GM21723 (cell line): ENCODE measurements around the gene PAPLN.
"Not testable (repeated sequence)": the region's sequence is repeated elsewhere in the genome, so short reads cannot be mapped to it uniquely, and the experiment has no call there.

Source experiments
- ATAC-seq: cut with Tn5 transposase; IDR thresholded peaks from one replicate; pipeline ENCODE4 v1.9.1; 2021; ENCODE audit warnings: mild to moderate bottlenecking, moderate library complexity; ENCODE audit not compliant: unreplicated experiment

PAPLN gene

GRCh38 chr14:73237219-73237785 lies at the start of gene PAPLN:
Gene PAPLN, plus strand, starts transcription at chr14:73237506. Its CDS starts 2,273 bp downstream, at chr14:73239779.
- ATAC-seq: no peak

- ATAC-seq: no peak
Observed at GRCh38 chr14:73188501-73188911, 48.8 kb upstream of the PAPLN start.

- ATAC-seq: no peak
Observed at GRCh38 chr14:73189651-73190050, 47.7 kb upstream of the PAPLN start.

- ATAC-seq: no peak
Observed at GRCh38 chr14:73191441-73191840, 45.9 kb upstream of the PAPLN start.

GRCh38 chr14:73194306-73194705 lies 43.0 kb upstream of the PAPLN start:
- not testable (repeated sequence) for ATAC-seq

GRCh38 chr14:73198253-73198652 lies 39.1 kb upstream of the PAPLN start:
- no peak for ATAC-seq

GRCh38 chr14:73203527-73203926 lies 33.8 kb upstream of the PAPLN start:
- ATAC-seq: no peak

GRCh38 chr14:73207615-73208014 lies 29.7 kb upstream of the PAPLN start:
- no peak for ATAC-seq

- no peak for ATAC-seq
Observed at GRCh38 chr14:73208390-73208789, 28.9 kb upstream of the PAPLN start.

GRCh38 chr14:73208846-73209245 lies 28.5 kb upstream of the PAPLN start:
- no peak for ATAC-seq

- ATAC-seq: no peak
Observed at GRCh38 chr14:73209953-73210352, 27.4 kb upstream of the PAPLN start.

- ATAC-seq: no peak
Observed at GRCh38 chr14:73211251-73212040, 25.9 kb upstream of the PAPLN start.

- ATAC-seq: no peak
Observed at GRCh38 chr14:73216030-73216429, 21.3 kb upstream of the PAPLN start.

GRCh38 chr14:73217411-73217810 lies 19.9 kb upstream of the PAPLN start:
- no peak for ATAC-seq

GRCh38 chr14:73220061-73220460 lies 17.2 kb upstream of the PAPLN start:
- ATAC-seq: no peak

- ATAC-seq: no peak
Observed at GRCh38 chr14:73220634-73221033, 16.7 kb upstream of the PAPLN start.

- ATAC-seq: no peak
Observed at GRCh38 chr14:73221945-73222344, 15.4 kb upstream of the PAPLN start.

GRCh38 chr14:73223049-73223448 lies 14.3 kb upstream of the PAPLN start:
- no peak for ATAC-seq

GRCh38 chr14:73225496-73225895 lies 11.8 kb upstream of the PAPLN start:
- ATAC-seq: no peak

- no peak for ATAC-seq
Observed at GRCh38 chr14:73227812-73228781, 9.2 kb upstream of the PAPLN start.

- ATAC-seq: no peak
Observed at GRCh38 chr14:73230051-73230450, 7.3 kb upstream of the PAPLN start.
